ENCODE results near the gene TTC7B. TPM values are rescaled to one million over a fixed set of nuclear protein-coding genes. Genes with fewer than 3 reads are reported as not detected.

The TTC7B gene
- total and polyA plus RNA-seq, 2 donors (not counting 3 experiments of a cell fraction or from before 2014, with no cell fraction given) = 46.8 to 76.5 TPM

GRCh38 chr14:90517076-90517841 is 299.0 kb downstream of the TTC7B start:
- no peak for DNase-seq (ENCODE audit: low read depth, low spot score)
- intact Hi-C loops (cut with micrococcal nuclease) (no loop called here), dilution Hi-C loops (cut with MboI; ENCODE audit: extremely low pct_ligation_motif_present, low sequenced_read_pairs) (no loop called here)
- Histone ChIP-seq H4K20me1 (replicated peaks; ENCODE audit: control insufficient read depth, extremely low read depth, insufficient read depth, low read length) (no peaks in the 10 kb centered on the region), H3K36me3 (ENCODE audit: control insufficient read depth in 2 of 2, extremely low read depth in 1 of 2, insufficient read depth in 2 of 2, low read length in 2 of 2) (no peaks in the 10 kb centered on the region), H3K9me1 (replicated peaks; ENCODE audit: control insufficient read depth, extremely low read depth, insufficient read depth, low read length) (no peaks in the 10 kb centered on the region), H3K9ac (replicated peaks; ENCODE audit: extremely low read depth, insufficient read depth, low read length) (no peak overlapping the region), H2AFZ (ENCODE audit: low read depth, low read length) (no peak overlapping the region), H3K9me3 (replicated peaks; ENCODE audit: control insufficient read depth, insufficient read depth, low read length) (no peaks in the 10 kb centered on the region), H3K4me1 (ENCODE audit: control insufficient read depth, extremely low read depth, insufficient read depth, low read length) (no peaks in the 10 kb centered on the region), H3K27ac (ENCODE audit: insufficient read depth, low read depth, low read length) (no peak overlapping the region), H3K27me3 (ENCODE audit: control insufficient read depth in 2 of 2, insufficient read depth in 2 of 2, low read length in 2 of 2) (no peaks in the 10 kb centered on the region), H3K4me2 (ENCODE audit: insufficient read depth, low read length) (no peak overlapping the region), H3K4me3 (replicated peaks in 1 of 3; ENCODE audit: insufficient read depth in 1 of 3, low read depth in 1 of 3, low read length in 3 of 3) (no peak overlapping the region), H3K79me2 (ENCODE audit: control insufficient read depth, insufficient read depth, low read length) (no peaks in the 10 kb centered on the region)
- TF ChIP-seq POLR2AphosphoS5 (IDR thresholded peaks at IDR 0.05; ENCODE audit: insufficient read depth, low read depth, low read length) (no peak), FOS (IDR thresholded peaks at IDR 0.05; ENCODE audit: borderline replicate concordance, insufficient read depth, low read length) (no peak), EZH2 (IDR thresholded peaks at IDR 0.05; ENCODE audit: borderline replicate concordance, low read depth, low read length, severe bottlenecking) (no peak), MAX (IDR thresholded peaks at IDR 0.05; ENCODE audit: insufficient read depth, insufficient read length) (no peak), MYC (IDR thresholded peaks at IDR 0.05; ENCODE audit: low read depth, low read length) (no peak), POLR2A (IDR thresholded peaks at IDR 0.05; ENCODE audit: low read depth, low read length) (no peak), CTCF (IDR thresholded peaks at IDR 0.05; ENCODE audit: extremely low read depth in 1 of 2, insufficient read depth in 1 of 2, low read depth in 1 of 2, low read length in 2 of 2) (no peak), JUN (IDR thresholded peaks at IDR 0.05; ENCODE audit: borderline replicate concordance, insufficient read depth, insufficient read length, low read depth) (no peak), GATA2 (IDR thresholded peaks at IDR 0.05; ENCODE audit: insufficient read depth, insufficient read length, low read depth, low read length) (no peak)
- no TSS peak for BruUV-seq (replicated peaks)
- no peak for FAIRE-seq
- CTCF ChIA-PET = interaction anchor here (1.2 to 2.9 kb wide), 4 partner anchors 109 to 216 kb away, joined by 5 to 32 read pairs (median 15); no protein-coding TSS in a partner anchor
- POLR2A ChIA-PET = interaction anchor here (1.7 kb wide), 1 partner anchor 120 kb away, joined by 7 read pairs; no protein-coding TSS in a partner anchor

Data from endothelial cell of umbilical vein (primary cell).